HL-60 (cell line): ENCODE data around the gene AGO3.

Experiments
- GABPA ChIP-seq: IDR thresholded peaks from 2 replicates; pipeline ENCODE4 v1.6.1; 2012; ENCODE audit warnings: low read depth
- POLR2AphosphoS5 ChIP-seq: IDR thresholded peaks from 2 replicates; pipeline ENCODE4 v1.6.1; 2012; ENCODE audit warnings: low read depth
- REST ChIP-seq: IDR thresholded peaks from 2 replicates; pipeline ENCODE4 v1.6.1; 2012; ENCODE audit warnings: low read depth; ENCODE audit not compliant: insufficient replicate concordance
- SPI1 ChIP-seq: IDR thresholded peaks from 2 replicates; pipeline ENCODE4 v1.6.1; 2012; ENCODE audit warnings: low read depth, mild to moderate bottlenecking, borderline replicate concordance
- TF ChIP-seq, protein P1 (sequence below): IDR thresholded peaks from one replicate; pipeline ENCODE4 v1.5.1; 2011; ENCODE audit warnings: low read length, control low read depth, inconsistent platforms; ENCODE audit not compliant: insufficient read depth

GRCh38 chr1:35883635-35884101 is 47.2 kb upstream of the AGO3 start:
- TF ChIP-seq, protein P1, sequence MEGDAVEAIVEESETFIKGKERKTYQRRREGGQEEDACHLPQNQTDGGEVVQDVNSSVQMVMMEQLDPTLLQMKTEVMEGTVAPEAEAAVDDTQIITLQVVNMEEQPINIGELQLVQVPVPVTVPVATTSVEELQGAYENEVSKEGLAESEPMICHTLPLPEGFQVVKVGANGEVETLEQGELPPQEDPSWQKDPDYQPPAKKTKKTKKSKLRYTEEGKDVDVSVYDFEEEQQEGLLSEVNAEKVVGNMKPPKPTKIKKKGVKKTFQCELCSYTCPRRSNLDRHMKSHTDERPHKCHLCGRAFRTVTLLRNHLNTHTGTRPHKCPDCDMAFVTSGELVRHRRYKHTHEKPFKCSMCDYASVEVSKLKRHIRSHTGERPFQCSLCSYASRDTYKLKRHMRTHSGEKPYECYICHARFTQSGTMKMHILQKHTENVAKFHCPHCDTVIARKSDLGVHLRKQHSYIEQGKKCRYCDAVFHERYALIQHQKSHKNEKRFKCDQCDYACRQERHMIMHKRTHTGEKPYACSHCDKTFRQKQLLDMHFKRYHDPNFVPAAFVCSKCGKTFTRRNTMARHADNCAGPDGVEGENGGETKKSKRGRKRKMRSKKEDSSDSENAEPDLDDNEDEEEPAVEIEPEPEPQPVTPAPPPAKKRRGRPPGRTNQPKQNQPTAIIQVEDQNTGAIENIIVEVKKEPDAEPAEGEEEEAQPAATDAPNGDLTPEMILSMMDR = no peak
- TF ChIP-seq POLR2AphosphoS5 (no peak), REST (no peak), GABPA (no peak), SPI1 (no peak)
